Stimulated activated CD4-positive, alpha-beta T cell treated with anti-CD3 and anti-CD28 coated beads, Interleukin-2, amount 100 ng/mL, for 48 hours (primary cell): Measurements from ENCODE around the gene HSPB1.
"Not testable (repeated sequence)": the region's sequence is repeated elsewhere in the genome, so short reads cannot be mapped to it uniquely, and the experiment has no call there.

Experiments used
- DNase-seq, 2 donors: peaks; one replicate each; pipeline ENCODE4 v3.0.0-alpha.2; 2020

The HSPB1 gene

GRCh38 chr7:76335417-76335816 is 32.9 kb downstream of the HSPB1 start:
- not testable (repeated sequence) for DNase-seq

- no peak for DNase-seq
These were observed 33.6 kb downstream of the HSPB1 start for GRCh38 chr7:76336094-76336493.

- no peak for DNase-seq
These were observed 34.7 kb downstream of the HSPB1 start for GRCh38 chr7:76337147-76337546.

GRCh38 chr7:76338298-76339084 is 36.0 kb downstream of the HSPB1 start:
- no peak for DNase-seq

- DNase-seq, result no peak
These were observed 38.2 kb downstream of the HSPB1 start for GRCh38 chr7:76340617-76341131.

- no peak for DNase-seq
These were observed 39.7 kb downstream of the HSPB1 start for GRCh38 chr7:76342222-76342621.

GRCh38 chr7:76343294-76343930 is 40.9 kb downstream of the HSPB1 start:
- no peak for DNase-seq

GRCh38 chr7:76343931-76344321 is 41.5 kb downstream of the HSPB1 start:
- no peak for DNase-seq

GRCh38 chr7:76346097-76346496 is 43.6 kb downstream of the HSPB1 start:
- no peak for DNase-seq

GRCh38 chr7:76346778-76347177 is 44.3 kb downstream of the HSPB1 start:
- DNase-seq, result no peak

- DNase-seq, result no peak
These were observed 45.2 kb downstream of the HSPB1 start for GRCh38 chr7:76347710-76348109.

GRCh38 chr7:76349313-76349885 is 46.9 kb downstream of the HSPB1 start:
- DNase-seq, result no peak

- no peak for DNase-seq
These were observed 48.9 kb downstream of the HSPB1 start for GRCh38 chr7:76351372-76351771.

GRCh38 chr7:76352193-76352592 is 49.7 kb downstream of the HSPB1 start:
- DNase-seq, result no peak

GRCh38 chr7:76353744-76354143 is 51.3 kb downstream of the HSPB1 start:
- DNase-seq, result no peak
